GM10266 (cell line): ENCODE measurements around the gene DEPP1.

Source experiments
- DNase-seq: peaks from one replicate; pipeline ENCODE4 v3.0.0; 2012; ENCODE audit errors: extremely low spot score
- CTCF ChIP-seq: IDR thresholded peaks from 2 replicates; pipeline ENCODE4 v1.5.1; 2012; ENCODE audit warnings: mild to moderate bottlenecking, low read depth; ENCODE audit not compliant: control insufficient read depth, insufficient read depth; ENCODE audit errors: missing control alignments

DEPP1 gene

GRCh38 chr10:44997105-44997748 lies 18.6 kb upstream of the DEPP1 start:
- DNase-seq = no peak
- no peak for TF ChIP-seq CTCF

- TF ChIP-seq CTCF = no peak
- DNase-seq = no peak
Measured at GRCh38 chr10:44995914-44996669, 17.5 kb upstream of the DEPP1 start.

GRCh38 chr10:44995581-44995913 lies 16.9 kb upstream of the DEPP1 start:
- DNase-seq = no peak
- TF ChIP-seq CTCF = no peak

GRCh38 chr10:44994752-44995530 lies 16.3 kb upstream of the DEPP1 start:
- no peak for TF ChIP-seq CTCF
- no peak for DNase-seq

GRCh38 chr10:44993922-44994751 lies 15.5 kb upstream of the DEPP1 start:
- no peak for TF ChIP-seq CTCF
- DNase-seq = no peak

- no peak for DNase-seq
Measured at GRCh38 chr10:44993226-44993921, 14.8 kb upstream of the DEPP1 start.

More at GRCh38 chr10:44993226-44993921, 14.8 kb upstream of the DEPP1 start:
- TF ChIP-seq CTCF = no peak
